IMR-90 (cell line): ENCODE measurements around the gene WNT3. TPM values are rescaled to one million over a fixed set of nuclear protein-coding genes. Genes with fewer than 3 reads are reported as not detected.

Experiments used
- ATAC-seq: fragments of 200-7000 bp; cut with Tn5 transposase; 2 replicates; pipeline ENCODE4 v1.9.1; 2020; ENCODE audit warnings: low read depth, mild to moderate bottlenecking, moderate library complexity
- BruUV-seq: library from RNA; stranded (reverse); fragments of 400-500 nt; replicated peaks from 2 replicates; lab custom pipeline; 2021; lab: Mats Ljungman, UMichigan
- CTCF ChIA-PET: fragments of 300-600 bp; formaldehyde crosslinking; extraction: SDS; loops from one replicate; lab custom pipeline; 2021; ENCODE audit warnings: antibody characterized with exemption; lab: Yijun Ruan, JAX
- POLR2A ChIA-PET: fragments of 300-600 bp; sonication (Branson Sonifier 250); formaldehyde crosslinking; loops from one replicate; lab custom pipeline; 2022; ENCODE audit warnings: antibody characterized with exemption; ENCODE audit not compliant: unreplicated experiment; lab: Charles Lee
- DNase-seq: peaks from one replicate; pipeline ENCODE4 v3.0.0; 2013
- H2AFZ ChIP-seq: replicated peaks from 2 replicates; pipeline ENCODE3; 2013; ENCODE audit warnings: low read length, mild to moderate bottlenecking; ENCODE audit not compliant: poor library complexity
- H2AK5ac ChIP-seq: 2 replicates; pipeline ENCODE4 v1.6.1; 2013; ENCODE audit warnings: low read depth, low read length, inconsistent platforms
- H2AK9ac ChIP-seq: replicated peaks from 2 replicates; pipeline ENCODE3; 2013; ENCODE audit warnings: mild to moderate bottlenecking, low read depth, low read length, moderate library complexity; ENCODE audit not compliant: poor library complexity
- H2BK120ac ChIP-seq: 2 replicates; pipeline ENCODE4 v1.6.1; 2013; ENCODE audit warnings: low read depth, low read length, inconsistent platforms
- H2BK15ac ChIP-seq: 3 replicates; pipeline ENCODE4 v1.6.1; 2013; ENCODE audit warnings: low read depth, low read length, inconsistent platforms
- H2BK20ac ChIP-seq: 2 replicates; pipeline ENCODE4 v1.6.1; 2013; ENCODE audit warnings: low read depth, mild to moderate bottlenecking, inconsistent platforms, low read length, moderate library complexity
- H2BK5ac ChIP-seq: 2 replicates; pipeline ENCODE4 v1.6.1; 2013; ENCODE audit warnings: mild to moderate bottlenecking, low read depth, low read length, inconsistent platforms; ENCODE audit not compliant: poor library complexity, severe bottlenecking
- H3K14ac ChIP-seq: replicated peaks from 2 replicates; pipeline ENCODE4 v1.6.1; 2013; ENCODE audit warnings: low read depth, low read length, inconsistent platforms
- H3K18ac ChIP-seq: 2 replicates; pipeline ENCODE4 v1.6.1; 2013; ENCODE audit warnings: low read depth, low read length, control low read depth
- H3K23ac ChIP-seq: 2 replicates; pipeline ENCODE4 v1.6.1; 2013; ENCODE audit warnings: low read depth, low read length, inconsistent platforms
- H3K27ac ChIP-seq: 2 replicates; pipeline ENCODE4 v1.5.1; 2013; ENCODE audit warnings: mild to moderate bottlenecking, control low read depth, low read length; ENCODE audit not compliant: insufficient read depth
- H3K27me3 ChIP-seq: 2 replicates; pipeline ENCODE4 v1.6.1; 2013; ENCODE audit warnings: low read length; ENCODE audit not compliant: control insufficient read depth, insufficient read depth
- H3K36me3 ChIP-seq: 2 replicates; pipeline ENCODE4 v1.6.1; 2013; ENCODE audit warnings: low read length, mixed read lengths; ENCODE audit not compliant: control insufficient read depth, insufficient read depth
- H3K4ac ChIP-seq: 2 replicates; pipeline ENCODE4 v1.6.1; 2013; ENCODE audit warnings: low read depth, low read length, inconsistent platforms
- H3K4me1 ChIP-seq: 2 replicates; pipeline ENCODE4 v1.6.1; 2013; ENCODE audit warnings: low read length, mixed read lengths; ENCODE audit not compliant: control insufficient read depth, insufficient read depth
- H3K4me2 ChIP-seq: 2 replicates; pipeline ENCODE4 v1.6.1; 2013; ENCODE audit warnings: low read depth, mild to moderate bottlenecking, control low read depth, low read length, moderate library complexity
- H3K4me3 ChIP-seq: 2 replicates; pipeline ENCODE4 v1.5.1; 2013; ENCODE audit warnings: low read depth, mild to moderate bottlenecking, control low read depth, low read length, moderate library complexity; ENCODE audit not compliant: insufficient read depth
- H3K56ac ChIP-seq: 2 replicates; pipeline ENCODE4 v1.6.1; 2013; ENCODE audit warnings: low read length, inconsistent platforms; ENCODE audit not compliant: insufficient read depth; ENCODE audit errors: extremely low read depth
- H3K79me1 ChIP-seq, 2 experiments: 2 replicates each; pipeline ENCODE4 v1.6.1; 2013; ENCODE audit warnings: low read length in 2 of 2, inconsistent platforms in 1 of 2, low read depth in 1 of 2
- H3K9ac ChIP-seq: 2 replicates; pipeline ENCODE4 v1.6.1; 2013; ENCODE audit warnings: low read depth, low read length, control low read depth
- H3K9me1 ChIP-seq: 2 replicates; pipeline ENCODE4 v1.6.1; 2013; ENCODE audit warnings: low read length, inconsistent platforms; ENCODE audit not compliant: insufficient read depth
- H3K9me3 ChIP-seq: 2 replicates; pipeline ENCODE4 v1.6.1; 2013; ENCODE audit warnings: low read length; ENCODE audit not compliant: control insufficient read depth, insufficient read depth
- H4K20me1 ChIP-seq: 2 replicates; pipeline ENCODE4 v1.6.1; 2013; ENCODE audit warnings: low read length, inconsistent platforms; ENCODE audit not compliant: insufficient read depth
- H4K5ac ChIP-seq: 2 replicates; pipeline ENCODE4 v1.6.1; 2013; ENCODE audit warnings: mild to moderate bottlenecking, low read depth, low read length, control low read depth
- H4K8ac ChIP-seq, 2 experiments: 2 replicates each; pipeline ENCODE4 v1.6.1; 2013; ENCODE audit warnings: low read depth in 2 of 2, low read length in 2 of 2, control low read depth in 1 of 2, inconsistent platforms in 1 of 2
- H4K91ac ChIP-seq: 2 replicates; pipeline ENCODE4 v1.6.1; 2013; ENCODE audit warnings: low read depth, low read length, inconsistent platforms; ENCODE audit not compliant: insufficient read depth
- BHLHE40 ChIP-seq: fragments of 150-350 bp; IDR thresholded peaks from 2 replicates; pipeline ENCODE4 v1.6.1; 2016; ENCODE audit warnings: mild to moderate bottlenecking, low read depth, low read length
- CEBPB ChIP-seq: IDR thresholded peaks from 2 replicates; pipeline ENCODE4 v1.6.1; 2012; ENCODE audit warnings: low read depth, low read length, improper control_type of control experiment
- CTCF ChIP-seq: conservative IDR thresholded peaks from 2 replicates; pipeline ENCODE4 v1.5.1; 2012; ENCODE audit warnings: mild to moderate bottlenecking, low read depth, low read length, improper control_type of control experiment
- ELK1 ChIP-seq: fragments of 150-350 bp; IDR thresholded peaks from 2 replicates; pipeline ENCODE4 v1.6.1; 2016; ENCODE audit warnings: low read depth, mild to moderate bottlenecking, low read length, moderate library complexity, borderline replicate concordance
- FOS ChIP-seq: fragments of 150-350 bp; IDR thresholded peaks from 2 replicates; pipeline ENCODE4 v1.6.1; 2016; ENCODE audit warnings: low read depth, low read length
- MAFK ChIP-seq: IDR thresholded peaks from 2 replicates; pipeline ENCODE4 v1.6.1; 2012; ENCODE audit warnings: low read depth, low read length, improper control_type of control experiment
- MAZ ChIP-seq: IDR thresholded peaks from 2 replicates; pipeline ENCODE4 v1.6.1; 2012; ENCODE audit warnings: low read depth, mild to moderate bottlenecking, low read length, improper control_type of control experiment, moderate library complexity, borderline replicate concordance
- MXI1 ChIP-seq: IDR thresholded peaks from 2 replicates; pipeline ENCODE4 v1.6.1; 2012; ENCODE audit warnings: low read depth, mild to moderate bottlenecking, low read length, moderate library complexity, borderline replicate concordance
- NFE2L2 ChIP-seq: fragments of 150-350 bp; IDR thresholded peaks from 2 replicates; pipeline ENCODE4 v1.6.1; 2016; ENCODE audit warnings: low read depth, mild to moderate bottlenecking, low read length
- POLR2A ChIP-seq: IDR thresholded peaks from 2 replicates; pipeline ENCODE4 v1.6.1; 2012; ENCODE audit warnings: mild to moderate bottlenecking, low read depth, low read length
- RAD21 ChIP-seq: IDR thresholded peaks from 2 replicates; pipeline ENCODE4 v1.6.1; 2012; ENCODE audit warnings: low read length, improper control_type of control experiment
- RCOR1 ChIP-seq: IDR thresholded peaks from 2 replicates; pipeline ENCODE4 v1.6.1; 2012; ENCODE audit warnings: mild to moderate bottlenecking, low read length, improper control_type of control experiment; ENCODE audit not compliant: insufficient replicate concordance
- SMC3 ChIP-seq: fragments of 150-350 bp; IDR thresholded peaks from 2 replicates; pipeline ENCODE4 v1.6.1; 2016; ENCODE audit warnings: low read depth, mild to moderate bottlenecking, antibody characterized with exemption, low read length, moderate library complexity
- WGBS, 2 experiments: methylation state at CpG; one replicate each; pipeline versions ENCODE4 v1.1.5 to v1.1.7; 2013; ENCODE audit warnings: missing lambda C conversion rate in 2 of 2; ENCODE audit not compliant: insufficient read length in 1 of 2; ENCODE audit errors: extremely low coverage in 2 of 2; 5-methylcytosine and 5-hydroxymethylcytosine counted together
- dilution Hi-C: fragments of 300-500 bp; cut with HindIII; formaldehyde crosslinking; loops from one replicate; pipeline ENCODE4 v1.14.3; 2018; ENCODE audit warnings: low sequenced_read_pairs; ENCODE audit not compliant: unreplicated experiment
- in situ Hi-C: fragments of 300-500 bp; cut with MboI; formaldehyde crosslinking; loops from 3 replicates; pipeline ENCODE4 v1.14.3; 2019; ENCODE audit warnings: low sequenced_read_pairs, inconsistent platforms, mixed read lengths
- intact Hi-C: fragments of 100-400 bp; cut with micrococcal nuclease; formaldehyde crosslinking; loops from 2 replicates; pipeline ENCODE4 v1.10.0; 2022
- polyA plus RNA-seq, 3 experiments: library from polyadenylated mRNA; depleted of rRNA; stranded (reverse); fragments of >200 nt; gene quantifications; 2 replicates each; pipeline ENCODE4 v1.2.3, GENCODE V29; 2012; ENCODE audit warnings: low replicate concordance in 1 of 3
- total RNA-seq: library from RNA; depleted of rRNA; stranded (reverse); fragments of >200 nt; gene quantifications from 2 replicates; pipeline ENCODE4 v1.2.3, GENCODE V29; 2012
- TF ChIP-seq, protein P1 (sequence below): fragments of 150-350 bp; IDR thresholded peaks from 2 replicates; pipeline ENCODE4 v1.6.1; 2017; ENCODE audit warnings: mild to moderate bottlenecking, antibody characterized with exemption, low read length, low read depth

Gene WNT3
- total and polyA plus RNA-seq, 2 of the 4 experiments (the other 2 are of a cell fraction), result 0.72 to 1.0 TPM

DNA sequence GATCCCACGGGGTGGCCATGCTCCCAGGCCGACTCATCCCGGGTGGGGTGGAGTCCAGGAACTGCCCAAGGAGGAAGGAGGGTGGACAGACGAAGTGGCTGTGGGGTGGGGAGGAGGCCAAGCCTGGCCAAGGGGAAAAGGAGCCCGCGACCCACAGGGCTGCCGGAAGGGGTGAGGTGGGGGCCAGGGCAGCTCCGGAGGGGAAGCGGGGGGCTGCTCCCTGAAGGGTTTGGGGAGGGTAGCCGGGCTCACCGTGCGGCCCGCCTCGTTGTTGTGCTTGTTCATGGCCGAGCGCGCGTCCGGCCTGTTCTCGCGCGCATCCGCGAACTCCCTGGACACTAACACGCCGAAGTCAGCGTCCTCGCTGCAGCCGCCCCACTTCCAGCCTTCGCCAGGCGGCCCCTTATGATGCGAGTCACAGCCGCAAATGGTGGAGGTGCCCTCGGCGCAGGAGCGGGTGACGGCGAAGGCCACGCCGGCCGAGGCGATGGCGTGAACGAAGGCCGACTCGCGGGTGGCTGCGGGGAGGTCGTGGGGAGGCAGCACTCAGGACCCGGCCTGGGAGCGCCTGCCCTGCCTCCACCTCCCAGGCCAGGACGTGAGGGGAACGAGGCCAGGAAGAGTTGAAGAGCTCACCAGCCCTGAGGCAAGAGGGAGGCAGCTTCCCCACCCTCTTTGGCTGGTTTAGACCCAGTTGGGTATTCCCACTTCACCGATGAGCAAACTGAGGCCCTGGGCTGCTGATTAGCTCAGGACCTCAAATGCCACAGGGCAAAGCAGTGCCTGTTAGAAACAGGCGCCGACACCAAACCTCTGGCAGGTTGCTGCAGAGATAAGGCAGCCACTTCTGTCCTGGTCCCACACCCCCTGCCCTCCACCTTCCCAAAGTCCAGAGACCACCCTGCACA lies 48.7 kb downstream of the WNT3 start:
- Histone ChIP-seq H2AFZ (peak overlapping the region; percentile 93), H3K14ac (no peak overlapping the region), H2AK5ac (peak overlapping the region; percentile 82), H4K8ac (no peak overlapping the region; a peak in 1 of 4 replicates), H4K91ac (0 out of 2 replicates have a peak overlapping the region, but pooled peaks have one; percentile 3), H3K4me1 (peaks cover 9% of the 10 kb centered on the region), H3K79me1 (peaks cover 0 to 10% of the 10 kb centered on the region in 2 experiments; a peak in 1 of 4 replicates), H3K27ac (no peak overlapping the region), H3K27me3 (no peaks in the 10 kb centered on the region), H3K18ac (no peak overlapping the region), H3K4me2 (no peak overlapping the region), H3K9ac (no peak overlapping the region), H2AK9ac (peak overlapping the region; percentile 86), H2BK5ac (no peak overlapping the region), H2BK120ac (no peak overlapping the region), H4K20me1 (no peaks in the 10 kb centered on the region), H2BK15ac (no peak overlapping the region), H3K9me3 (no peaks in the 10 kb centered on the region), H3K9me1 (peaks cover 14% of the 10 kb centered on the region), H2BK20ac (no peak overlapping the region), H3K4ac (peak overlapping the region; percentile 22; the same call in 1 of the 2 replicates), H3K36me3 (no peaks in the 10 kb centered on the region), H3K56ac (no peak overlapping the region), H4K5ac (no peak overlapping the region), H3K4me3 (no peak overlapping the region), H3K23ac (no peak overlapping the region)
- in situ Hi-C loops (no loop called here), dilution Hi-C loops (no loop called here), intact Hi-C loops (loop anchor here (5.0 kb wide), 1 partner anchor 48 kb away; the partner anchor contains the start of gene WNT3)
- ChIA-PET POLR2A (no interaction called here), CTCF (no interaction called here)
- WGBS, 2 experiments, result 72% methylated on average over 21 of the region's 56 CpGs; no CpG with 5 or more reads in 1 of the 2 experiments
- BruUV-seq, result no TSS peak
- DNase-seq (no peak), ATAC-seq (no peak)
- TF ChIP-seq RAD21 (no peak), FOS (no peak), NFE2L2 (no peak), SMC3 (no peak), RCOR1 (no peak), MXI1 (no peak), ELK1 (no peak), CTCF (no peak), CEBPB (no peak), MAFK (no peak), MAZ (no peak), BHLHE40 (no peak), POLR2A (no peak)
- TF ChIP-seq, protein P1, sequence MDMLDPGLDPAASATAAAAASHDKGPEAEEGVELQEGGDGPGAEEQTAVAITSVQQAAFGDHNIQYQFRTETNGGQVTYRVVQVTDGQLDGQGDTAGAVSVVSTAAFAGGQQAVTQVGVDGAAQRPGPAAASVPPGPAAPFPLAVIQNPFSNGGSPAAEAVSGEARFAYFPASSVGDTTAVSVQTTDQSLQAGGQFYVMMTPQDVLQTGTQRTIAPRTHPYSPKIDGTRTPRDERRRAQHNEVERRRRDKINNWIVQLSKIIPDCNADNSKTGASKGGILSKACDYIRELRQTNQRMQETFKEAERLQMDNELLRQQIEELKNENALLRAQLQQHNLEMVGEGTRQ, result no peak
